AG10803 (cell line): ENCODE data around the gene GCH1.

ENCODE experiments used
- DNase-seq: peaks from one replicate; pipeline ENCODE4 v3.0.0; 2010; ENCODE audit warnings: low read depth
- H3K4me3 ChIP-seq: 2 replicates; pipeline ENCODE4 v1.5.1; 2011; ENCODE audit warnings: mild to moderate bottlenecking, low read length, control low read depth
- CTCF ChIP-seq: conservative IDR thresholded peaks from 2 replicates; pipeline ENCODE4 v1.5.1; 2011; ENCODE audit warnings: mild to moderate bottlenecking, low read length, control low read depth, inconsistent platforms

The GCH1 gene

GRCh38 chr14:54792288-54792687 is 110.3 kb downstream of the GCH1 start:
- no peak for DNase-seq
- TF ChIP-seq CTCF = no peak
- H3K4me3 ChIP-seq = no peak overlapping the region
